Uterus (tissue), 2 donors: ENCODE results near the gene ADGRE1.

Experiments
- CTCF ChIP-seq, 4 experiments: fragments of 200-600 bp in 2 of 4; fragments of 450-650 bp in 2 of 4; sonication (generic) in 2 of 4; IDR thresholded peaks; one replicate each; pipeline ENCODE4 v1.5.1; 2016 to 2019; ENCODE audit warnings: antibody characterized with exemption in 4 of 4, mild to moderate bottlenecking in 2 of 4, moderate library complexity in 1 of 4
- POLR2A ChIP-seq, 2 donors: fragments of 450-650 bp; IDR thresholded peaks; one replicate each; pipeline ENCODE4 v1.6.1; 2016; ENCODE audit warnings: antibody characterized with exemption in 2 of 2, mild to moderate bottlenecking in 1 of 2, moderate library complexity in 1 of 2

- TF ChIP-seq CTCF (IDR thresholded peaks at IDR 0.05) (no peak), POLR2A (IDR thresholded peaks at IDR 0.05) (no peak)
Measured at GRCh38 chr19:6979399-6979798, 92.0 kb downstream of the ADGRE1 start.
